Karpas-422 (cell line): ENCODE measurements around the gene SKIC2. TPM values are rescaled to one million over a fixed set of nuclear protein-coding genes. Genes with fewer than 3 reads are reported as not detected.
"Not testable (repeated sequence)": the region's sequence is repeated elsewhere in the genome, so short reads cannot be mapped to it uniquely, and the experiment has no call there.

Experiments used
- DNase-seq: peaks from one replicate; pipeline ENCODE4 v3.0.0-alpha.2; 2015
- H2AFZ ChIP-seq: fragments of 200-600 bp; sonication (generic); 2 replicates; pipeline ENCODE4 v1.6.1; 2014; ENCODE audit warnings: antibody characterized with exemption, low read length, mixed read lengths
- H3K27ac ChIP-seq: fragments of 200-600 bp; sonication (generic); 2 replicates; pipeline ENCODE4 v1.5.1; 2014; ENCODE audit warnings: mild to moderate bottlenecking, low read length, moderate library complexity
- H3K27me3 ChIP-seq: fragments of 200-600 bp; sonication (generic); 2 replicates; pipeline ENCODE4 v1.6.1; 2014; ENCODE audit warnings: low read length, mixed read lengths
- H3K36me3 ChIP-seq: fragments of 200-600 bp; sonication (generic); 2 replicates; pipeline ENCODE4 v1.6.1; 2014; ENCODE audit warnings: low read length, mixed read lengths; ENCODE audit not compliant: insufficient read depth
- H3K4me1 ChIP-seq: fragments of 200-600 bp; sonication (generic); 2 replicates; pipeline ENCODE4 v1.6.1; 2014; ENCODE audit warnings: mild to moderate bottlenecking, low read length, mixed read lengths
- H3K4me2 ChIP-seq: fragments of 200-600 bp; sonication (generic); 2 replicates; pipeline ENCODE4 v1.6.1; 2014; ENCODE audit warnings: low read length, low read depth, mild to moderate bottlenecking; ENCODE audit not compliant: poor library complexity, severe bottlenecking
- H3K4me3 ChIP-seq: fragments of 200-600 bp; sonication (generic); 2 replicates; pipeline ENCODE4 v1.5.1; 2014; ENCODE audit warnings: mild to moderate bottlenecking, antibody characterized with exemption, low read length, mixed read lengths
- H3K79me2 ChIP-seq: fragments of 200-600 bp; sonication (generic); 2 replicates; pipeline ENCODE4 v1.6.1; 2014; ENCODE audit warnings: mild to moderate bottlenecking, low read length, mixed read lengths
- H3K9ac ChIP-seq: fragments of 200-600 bp; sonication (generic); 2 replicates; pipeline ENCODE4 v1.6.0; 2014; ENCODE audit warnings: low read length
- H3K9me2 ChIP-seq: fragments of 200-600 bp; sonication (generic), shearing (Covaris generic); replicated peaks from 2 replicates; pipeline ENCODE4 v1.6.0; 2014; ENCODE audit warnings: mild to moderate bottlenecking, low read length, moderate library complexity; ENCODE audit not compliant: insufficient read depth
- H3K9me3 ChIP-seq: fragments of 300-700, 200-600 bp; sonication (generic); 2 replicates; pipeline ENCODE4 v1.6.1; 2014; ENCODE audit warnings: low read length, mixed read lengths
- H4K20me1 ChIP-seq: fragments of 200-600 bp; sonication (generic); 2 replicates; pipeline ENCODE4 v1.6.1; 2014; ENCODE audit warnings: mild to moderate bottlenecking, antibody characterized with exemption, low read length, low read depth; ENCODE audit not compliant: insufficient read depth
- total RNA-seq: library from RNA; depleted of rRNA; stranded (reverse); fragments of >200 nt; shearing (Covaris generic); gene quantifications from 2 replicates; pipeline ENCODE4 v1.2.3, GENCODE V29; 2014; ENCODE audit warnings: low replicate concordance

Gene SKIC2
- total RNA-seq, 1 experiment from 2014 or later, result 43.7 TPM

DNA sequence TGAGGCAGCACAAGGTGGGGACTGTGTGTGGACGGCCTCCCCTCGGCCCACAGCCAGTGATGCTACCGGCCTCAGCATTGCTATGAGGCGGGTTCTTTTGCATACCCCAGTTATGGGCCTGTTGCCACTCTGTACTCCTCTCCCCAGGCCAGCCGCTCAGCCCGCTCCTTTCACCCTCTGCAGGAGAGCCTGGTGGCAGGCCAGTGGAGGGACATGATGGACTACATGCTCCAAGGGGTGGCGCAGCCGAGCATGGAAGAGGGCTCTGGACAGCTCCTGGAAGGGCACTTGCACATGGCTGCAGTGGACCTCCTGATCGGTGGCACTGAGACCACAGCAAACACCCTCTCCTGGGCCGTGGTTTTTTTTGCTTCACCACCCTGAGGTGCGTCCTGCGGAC, 48.1 kb downstream of the SKIC2 start:
- not testable (repeated sequence) for H3K27ac ChIP-seq, H3K9me2 ChIP-seq

GRCh38 chr6:32008037-32008436, 49.1 kb downstream of the SKIC2 start:
- not testable (repeated sequence) for DNase-seq

More for the DNA sequence above, 48.1 kb downstream of the SKIC2 start:
- H3K4me2 ChIP-seq, H3K4me1 ChIP-seq, H3K9ac ChIP-seq, H3K79me2 ChIP-seq, H3K36me3 ChIP-seq, H3K4me3 ChIP-seq, H3K9me3 ChIP-seq, H4K20me1 ChIP-seq, DNase-seq, H2AFZ ChIP-seq, H3K27me3 ChIP-seq: not testable (repeated sequence)

DNA sequence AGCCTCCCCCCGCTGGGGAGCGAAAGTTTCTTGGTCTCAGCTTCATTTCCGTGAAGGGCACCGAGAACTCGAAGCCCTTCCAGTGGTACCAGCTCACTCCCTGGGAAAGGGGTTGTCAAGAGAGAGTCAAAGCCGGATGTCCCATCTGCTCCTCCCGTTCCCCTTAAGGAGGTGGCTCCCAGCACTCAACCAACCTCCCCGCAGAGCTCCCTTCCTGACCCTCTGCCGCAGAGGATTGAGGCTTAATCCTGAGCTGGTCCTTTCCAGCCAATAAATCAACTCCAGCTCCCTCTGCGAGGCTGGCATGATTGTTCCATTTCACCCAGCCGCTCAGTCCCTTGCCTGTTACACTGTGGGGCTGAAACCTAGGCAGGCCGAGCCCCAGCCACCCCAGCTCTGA, 49.6 kb downstream of the SKIC2 start:
- not testable (repeated sequence) for H3K36me3 ChIP-seq, H2AFZ ChIP-seq, H3K9me2 ChIP-seq, DNase-seq, H3K4me1 ChIP-seq, H3K9me3 ChIP-seq, H3K9ac ChIP-seq, H3K27ac ChIP-seq, H3K4me3 ChIP-seq, H3K4me2 ChIP-seq, H3K79me2 ChIP-seq, H4K20me1 ChIP-seq, H3K27me3 ChIP-seq

More at GRCh38 chr6:32008037-32008436, 49.1 kb downstream of the SKIC2 start:
- H3K36me3 ChIP-seq, H3K9ac ChIP-seq, H3K4me1 ChIP-seq, H4K20me1 ChIP-seq, H3K9me2 ChIP-seq, H3K9me3 ChIP-seq, H3K79me2 ChIP-seq, H3K27ac ChIP-seq, H2AFZ ChIP-seq, H3K4me2 ChIP-seq, H3K4me3 ChIP-seq, H3K27me3 ChIP-seq: not testable (repeated sequence)

- not testable (repeated sequence) for H3K27ac ChIP-seq, H3K9ac ChIP-seq, H3K4me3 ChIP-seq, DNase-seq, H3K4me2 ChIP-seq, H3K4me1 ChIP-seq, H3K9me3 ChIP-seq, H4K20me1 ChIP-seq, H3K27me3 ChIP-seq, H3K79me2 ChIP-seq, H3K36me3 ChIP-seq, H2AFZ ChIP-seq, H3K9me2 ChIP-seq
These were observed 50.6 kb downstream of the SKIC2 start for GRCh38 chr6:32009537-32009936.

DNA sequence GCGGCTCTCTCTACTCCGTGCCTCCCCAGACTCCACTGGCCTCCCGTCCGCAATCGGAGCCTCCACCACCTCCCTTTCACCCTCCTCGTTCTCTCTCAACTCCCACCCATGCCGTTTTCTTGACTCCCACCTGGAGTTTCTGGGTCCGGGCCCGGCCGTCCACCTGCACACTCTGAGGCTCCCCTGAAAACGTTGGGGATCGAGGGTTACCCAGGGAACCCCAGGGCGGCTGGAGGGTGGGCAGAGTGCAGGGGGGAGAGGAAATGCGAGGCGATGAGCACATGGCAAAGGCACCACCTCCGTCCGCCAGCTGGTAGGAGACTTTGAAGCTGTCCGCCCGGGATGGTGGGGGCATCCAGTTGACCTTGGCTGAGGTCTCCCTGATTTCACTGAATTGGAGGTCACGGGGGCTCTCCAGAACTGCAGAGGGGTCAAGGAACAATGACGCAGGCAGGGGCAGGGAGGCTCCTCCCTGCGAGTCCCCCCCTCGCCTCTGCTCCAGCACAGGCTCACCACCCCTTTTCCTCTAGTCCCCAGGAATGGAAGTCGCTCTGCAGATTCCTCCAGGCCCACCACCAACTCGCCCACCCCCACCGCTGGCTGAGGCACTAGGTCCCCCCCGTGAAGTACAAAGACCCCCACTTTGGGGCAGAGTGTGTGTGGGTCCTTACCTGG, 52.0 kb downstream of the SKIC2 start:
- not testable (repeated sequence) for H3K4me2 ChIP-seq, H3K27me3 ChIP-seq, H2AFZ ChIP-seq, H3K79me2 ChIP-seq, H3K4me3 ChIP-seq, H3K36me3 ChIP-seq, H3K9ac ChIP-seq, H4K20me1 ChIP-seq, H3K9me3 ChIP-seq, H3K4me1 ChIP-seq, DNase-seq, H3K9me2 ChIP-seq, H3K27ac ChIP-seq

- H3K27me3 ChIP-seq, H3K27ac ChIP-seq, H2AFZ ChIP-seq, H3K9me3 ChIP-seq, H3K9me2 ChIP-seq, H3K36me3 ChIP-seq, H3K4me1 ChIP-seq, H3K4me2 ChIP-seq, H4K20me1 ChIP-seq, H3K9ac ChIP-seq, H3K4me3 ChIP-seq, H3K79me2 ChIP-seq, DNase-seq: not testable (repeated sequence)
These were observed 54.1 kb downstream of the SKIC2 start for GRCh38 chr6:32012941-32013617.

- H3K4me3 ChIP-seq, H3K9me3 ChIP-seq, H2AFZ ChIP-seq, H3K4me2 ChIP-seq, H3K9ac ChIP-seq, H4K20me1 ChIP-seq, H3K36me3 ChIP-seq, H3K79me2 ChIP-seq, H3K4me1 ChIP-seq, DNase-seq, H3K27me3 ChIP-seq, H3K9me2 ChIP-seq, H3K27ac ChIP-seq: not testable (repeated sequence)
These were observed 54.8 kb downstream of the SKIC2 start for GRCh38 chr6:32013738-32014137.

DNA sequence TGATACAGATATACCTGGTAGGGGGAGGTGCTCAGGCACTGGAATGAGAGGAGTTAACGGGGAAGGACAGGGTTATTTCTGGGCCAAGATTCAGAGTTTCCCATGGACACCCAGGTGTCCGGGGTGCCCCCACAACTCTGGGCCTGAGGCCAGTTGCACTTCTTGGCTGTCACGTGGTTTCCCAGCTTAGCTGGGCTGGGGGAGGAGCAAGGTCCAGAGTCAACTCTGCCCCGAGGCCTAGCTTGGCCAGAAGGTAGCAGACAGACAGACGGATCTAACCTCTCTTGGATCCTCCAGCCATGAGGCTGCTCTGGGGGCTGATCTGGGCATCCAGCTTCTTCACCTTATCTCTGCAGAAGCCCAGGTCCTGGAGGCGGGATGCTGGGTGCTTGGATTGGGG, 55.6 kb downstream of the SKIC2 start, which contains the start of gene C4B:
TSS of gene C4B (plus strand) at position 249 of the 400 bp plus-strand sequence. CDS start at position 300, 51 bp downstream.
- not testable (repeated sequence) for H3K9ac ChIP-seq, H3K4me2 ChIP-seq, H3K27ac ChIP-seq, H3K9me3 ChIP-seq, H3K4me3 ChIP-seq, H3K27me3 ChIP-seq, H3K9me2 ChIP-seq, DNase-seq, H3K4me1 ChIP-seq, H3K36me3 ChIP-seq, H2AFZ ChIP-seq, H4K20me1 ChIP-seq, H3K79me2 ChIP-seq
